ENCODE measurements around the gene ITPKB.
"Not testable (repeated sequence)": the region's sequence is repeated elsewhere in the genome, so short reads cannot be mapped to it uniquely, and the experiment has no call there.

ITPKB gene

DNA sequence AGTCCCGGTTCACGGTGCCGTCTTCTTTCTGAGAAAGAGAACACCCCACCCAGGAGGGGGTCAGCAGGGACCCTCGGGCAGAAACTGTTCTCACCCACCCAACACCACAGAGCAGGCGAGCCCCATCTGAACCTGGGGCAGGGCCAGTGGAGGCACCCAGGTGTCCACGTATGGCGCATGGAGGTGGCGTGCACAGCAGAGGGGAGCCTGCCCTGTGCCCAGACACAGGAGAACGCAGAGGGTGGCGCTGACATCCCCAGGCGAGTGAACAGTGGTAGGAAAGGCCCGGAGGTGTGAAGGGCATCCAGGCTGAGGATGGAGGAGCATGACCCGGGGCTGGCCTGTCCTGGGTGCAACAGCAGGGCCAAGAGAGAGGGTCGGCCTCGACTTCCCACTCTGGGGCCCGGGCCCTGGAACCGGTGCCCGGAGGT, 99.4 kb downstream of the ITPKB start:
- DNase-seq (ENCODE audit: insufficient read length, low spot score): no peak
- no peak for TF ChIP-seq POLR2A (IDR thresholded peaks at IDR 0.05; ENCODE audit: low read depth, low read length)
- no peak for TF ChIP-seq PAX5 (IDR thresholded peaks at IDR 0.05; ENCODE audit: insufficient read depth, low read length, severe bottlenecking)
- TF ChIP-seq POU2F2 (IDR thresholded peaks at IDR 0.05; ENCODE audit: low read depth, low read length): no peak
- TF ChIP-seq POLR2AphosphoS5 (IDR thresholded peaks at IDR 0.05; ENCODE audit: low read depth, low read length): no peak
- no peak for TF ChIP-seq SPI1 (IDR thresholded peaks at IDR 0.05; ENCODE audit: low read depth, low read length)
- no peak for TF ChIP-seq TAF1 (IDR thresholded peaks at IDR 0.05; ENCODE audit: low read depth, low read length)
- FAIRE-seq: no peak

DNA sequence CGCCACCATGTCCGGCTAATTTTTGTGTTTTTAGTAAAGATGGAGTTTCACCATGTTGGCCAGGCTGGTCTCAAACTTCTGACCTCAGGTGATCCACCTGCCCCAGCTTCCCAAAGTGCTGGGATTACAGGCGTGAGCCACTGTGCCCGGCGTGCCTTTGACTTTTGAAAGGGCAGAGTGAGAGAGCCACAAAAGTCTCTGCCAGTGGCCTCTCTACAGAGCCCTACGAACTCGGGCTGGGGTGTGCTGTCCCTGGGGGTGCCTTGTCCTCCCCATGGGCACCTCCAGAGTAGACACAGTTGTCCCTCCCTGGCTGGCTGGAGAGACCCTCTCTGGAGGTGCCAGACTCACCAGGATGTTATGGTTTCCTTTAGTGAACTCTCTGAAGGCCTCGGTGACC, 99.9 kb downstream of the ITPKB start:
- not testable (repeated sequence) for DNase-seq (ENCODE audit: insufficient read length, low spot score); FAIRE-seq

DNA sequence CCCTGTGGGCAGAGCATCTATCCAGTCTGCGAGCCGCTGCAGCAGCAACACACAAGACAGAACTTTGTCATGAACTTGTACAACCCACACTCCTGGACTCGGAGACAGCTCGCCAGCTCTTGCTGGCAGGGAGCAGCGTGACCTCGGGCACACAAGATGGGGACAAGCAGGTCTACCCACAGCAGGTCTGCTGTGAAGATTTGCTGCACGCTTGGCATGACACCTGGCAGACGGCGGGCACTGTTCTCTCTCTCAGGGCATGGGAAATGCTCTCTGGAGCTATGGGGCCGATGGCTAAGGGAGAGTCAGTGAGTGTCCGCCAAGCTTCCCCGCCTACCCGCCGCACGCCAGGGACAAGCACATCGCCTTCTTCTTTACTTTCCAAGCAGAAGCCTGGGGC, 100.5 kb downstream of the ITPKB start:
- TF ChIP-seq PAX5 (IDR thresholded peaks at IDR 0.05; ENCODE audit: insufficient read depth, low read length, severe bottlenecking) (no peak), POLR2A (IDR thresholded peaks at IDR 0.05; ENCODE audit: low read depth, low read length) (no peak), TAF1 (IDR thresholded peaks at IDR 0.05; ENCODE audit: low read depth, low read length) (no peak), POU2F2 (IDR thresholded peaks at IDR 0.05; ENCODE audit: low read depth, low read length) (no peak), POLR2AphosphoS5 (IDR thresholded peaks at IDR 0.05; ENCODE audit: low read depth, low read length) (no peak), SPI1 (IDR thresholded peaks at IDR 0.05; ENCODE audit: low read depth, low read length) (no peak)
- DNase-seq (ENCODE audit: insufficient read length, low spot score) (no peak), FAIRE-seq (no peak)

DNA sequence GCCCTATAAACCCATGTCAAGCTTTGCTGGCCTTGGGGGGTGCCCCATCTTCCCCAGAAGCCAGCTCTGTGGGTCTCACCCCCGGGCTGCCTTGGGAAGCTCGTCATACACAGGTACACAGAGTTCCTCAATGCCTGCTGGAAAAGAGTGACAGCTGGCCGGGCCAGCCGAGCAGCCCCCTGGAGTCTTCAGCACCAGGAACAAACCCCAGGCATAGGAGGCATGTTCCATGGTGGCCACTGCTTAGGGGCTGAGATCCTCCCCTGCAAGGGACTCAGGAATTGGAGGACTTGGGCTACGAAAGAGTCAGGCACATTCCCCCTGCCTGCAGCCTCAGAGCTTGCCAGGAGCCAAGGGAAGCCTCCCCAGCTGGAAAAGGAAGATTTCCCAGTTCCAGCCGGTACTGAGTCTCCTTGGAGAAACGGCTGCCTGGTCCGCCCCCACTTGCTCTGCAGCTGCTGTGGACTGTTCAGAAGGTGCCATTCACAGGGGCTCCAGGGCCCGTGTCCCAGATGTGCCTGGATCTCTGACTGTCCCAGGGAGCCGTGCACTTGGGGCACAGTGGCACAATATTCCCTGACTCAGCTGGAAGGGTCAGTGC, 101.0 kb downstream of the ITPKB start:
- FAIRE-seq: no peak
- no peak for DNase-seq (ENCODE audit: insufficient read length, low spot score)
- TF ChIP-seq TAF1 (IDR thresholded peaks at IDR 0.05; ENCODE audit: low read depth, low read length): no peak
- TF ChIP-seq PAX5 (IDR thresholded peaks at IDR 0.05; ENCODE audit: insufficient read depth, low read length, severe bottlenecking): no peak
- TF ChIP-seq SPI1 (IDR thresholded peaks at IDR 0.05; ENCODE audit: low read depth, low read length): no peak
- TF ChIP-seq POLR2A (IDR thresholded peaks at IDR 0.05; ENCODE audit: low read depth, low read length): no peak
- no peak for TF ChIP-seq POU2F2 (IDR thresholded peaks at IDR 0.05; ENCODE audit: low read depth, low read length)
- no peak for TF ChIP-seq POLR2AphosphoS5 (IDR thresholded peaks at IDR 0.05; ENCODE audit: low read depth, low read length)

DNA sequence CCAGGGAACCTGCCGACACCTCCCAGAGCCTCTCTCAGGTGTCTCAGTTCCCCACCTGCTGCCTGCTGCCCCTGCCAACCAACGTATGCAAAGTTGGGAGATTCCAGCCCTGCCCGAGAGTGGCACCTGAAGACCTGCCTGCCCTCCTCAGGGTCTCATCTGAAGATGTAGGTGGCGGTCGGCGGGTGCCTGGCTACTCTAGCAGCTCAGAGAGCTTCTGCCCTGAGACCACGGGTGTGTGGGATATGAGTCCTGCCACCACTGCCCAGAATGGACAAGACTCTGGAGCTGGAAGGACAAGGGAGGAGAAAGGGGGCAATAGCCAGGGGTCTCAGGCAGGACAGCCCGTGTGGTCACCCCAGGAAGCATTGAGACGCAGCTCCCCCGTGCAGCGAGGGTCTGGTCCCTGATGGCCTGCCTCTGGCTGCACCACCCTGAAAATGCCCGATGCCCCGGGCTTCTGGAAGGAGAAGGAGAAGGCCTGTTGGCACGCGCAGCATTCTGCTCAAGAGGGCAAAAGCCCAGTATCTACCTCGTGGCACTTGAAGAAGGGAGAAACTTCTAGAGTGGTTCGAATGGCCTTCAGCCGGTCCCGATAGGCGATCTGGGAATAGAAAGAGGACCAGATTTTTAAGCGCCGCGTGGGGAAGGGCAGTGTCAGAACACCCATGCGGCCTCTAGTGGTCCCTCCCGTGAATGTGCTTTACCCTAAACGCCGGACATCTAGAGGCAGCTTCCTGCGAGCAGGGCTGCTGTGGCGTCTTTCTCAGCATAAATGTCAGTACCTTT, 101.7 kb downstream of the ITPKB start:
- DNase-seq (ENCODE audit: insufficient read length, low spot score) (no peak), FAIRE-seq (no peak)
- TF ChIP-seq SPI1 (IDR thresholded peaks at IDR 0.05; ENCODE audit: low read depth, low read length) (no peak), TAF1 (IDR thresholded peaks at IDR 0.05; ENCODE audit: low read depth, low read length) (no peak), PAX5 (IDR thresholded peaks at IDR 0.05; ENCODE audit: insufficient read depth, low read length, severe bottlenecking) (no peak), POU2F2 (IDR thresholded peaks at IDR 0.05; ENCODE audit: low read depth, low read length) (no peak), POLR2AphosphoS5 (IDR thresholded peaks at IDR 0.05; ENCODE audit: low read depth, low read length) (no peak), POLR2A (IDR thresholded peaks at IDR 0.05; ENCODE audit: low read depth, low read length) (no peak)

DNA sequence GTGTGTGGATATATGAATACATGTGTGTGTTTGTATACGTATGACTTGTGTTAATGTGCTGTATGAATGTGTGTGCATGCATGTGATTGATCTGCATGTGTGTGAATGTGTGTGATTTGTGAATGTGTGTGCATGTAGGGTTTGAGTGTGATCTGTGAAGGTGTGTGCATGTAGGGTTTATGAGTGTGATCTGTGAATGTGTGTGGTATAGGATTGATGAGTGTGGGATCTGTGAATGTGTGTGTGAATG, 102.3 kb downstream of the ITPKB start:
- FAIRE-seq: peak; percentile 23
- TF ChIP-seq POLR2AphosphoS5 (IDR thresholded peaks at IDR 0.05; ENCODE audit: low read depth, low read length) (no peak), SPI1 (IDR thresholded peaks at IDR 0.05; ENCODE audit: low read depth, low read length) (no peak)
- DNase-seq (ENCODE audit: insufficient read length, low spot score): no peak

DNA sequence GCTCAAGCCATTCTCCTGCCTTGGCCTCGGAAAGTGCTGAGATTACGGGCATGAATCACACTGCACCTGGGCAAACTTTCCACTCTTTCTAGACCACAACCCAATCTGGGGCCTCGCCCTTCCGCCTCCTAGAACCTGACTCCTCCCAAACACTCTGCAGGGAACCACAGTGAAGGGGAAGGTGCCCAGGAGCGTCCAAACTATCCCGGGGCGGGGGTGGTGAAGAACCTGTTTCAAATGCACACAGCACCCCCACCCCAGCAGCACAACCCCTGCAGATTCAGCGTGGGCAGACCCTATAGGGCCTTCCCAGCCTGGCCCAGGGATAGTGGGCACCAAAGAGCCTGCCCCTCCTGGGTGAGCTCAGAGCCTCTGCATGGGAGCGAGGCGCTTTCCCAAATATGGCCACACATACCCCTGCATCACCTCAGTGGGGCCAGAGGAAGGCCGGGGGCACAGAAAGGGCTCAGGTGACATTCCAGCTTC, 103.6 kb downstream of the ITPKB start:
- DNase-seq (ENCODE audit: insufficient read length, low spot score) (no peak), FAIRE-seq (no peak)
- TF ChIP-seq POU2F2 (IDR thresholded peaks at IDR 0.05; ENCODE audit: low read depth, low read length) (no peak), POLR2AphosphoS5 (IDR thresholded peaks at IDR 0.05; ENCODE audit: low read depth, low read length) (no peak), TAF1 (IDR thresholded peaks at IDR 0.05; ENCODE audit: low read depth, low read length) (no peak), SPI1 (IDR thresholded peaks at IDR 0.05; ENCODE audit: low read depth, low read length) (no peak), POLR2A (IDR thresholded peaks at IDR 0.05; ENCODE audit: low read depth, low read length) (no peak), PAX5 (IDR thresholded peaks at IDR 0.05; ENCODE audit: insufficient read depth, low read length, severe bottlenecking) (no peak)

DNA sequence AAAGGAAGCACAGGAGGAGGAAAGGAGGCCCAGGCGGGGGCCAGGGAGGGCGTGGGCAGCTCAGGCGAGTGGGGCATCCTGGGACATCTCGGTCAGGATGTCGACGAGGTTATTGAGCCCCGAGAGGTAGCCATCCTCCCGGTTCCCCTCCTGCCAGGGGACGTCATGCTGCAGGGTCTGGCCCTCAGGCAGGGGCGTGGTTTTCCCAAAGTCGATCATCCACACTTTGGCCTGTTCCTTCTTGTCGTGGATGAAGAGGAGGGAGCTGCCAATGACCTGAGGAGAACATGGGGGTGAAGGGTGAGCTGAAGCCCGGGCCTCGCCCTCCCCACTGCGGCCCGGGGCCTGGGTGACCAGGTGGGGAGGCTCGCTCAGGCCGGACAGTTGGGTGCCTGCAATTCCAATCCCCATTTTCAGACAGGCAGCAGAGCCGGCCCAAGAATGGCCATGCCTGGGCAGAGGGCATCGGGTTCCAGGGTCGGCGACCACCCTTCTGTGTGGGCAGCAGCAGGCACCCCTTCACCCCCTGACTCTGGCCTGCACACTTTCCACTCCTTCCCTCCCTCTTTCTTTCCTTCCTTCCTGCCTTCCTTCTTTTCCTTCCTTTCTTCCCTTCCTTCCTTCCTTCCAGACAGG, 104.4 kb downstream of the ITPKB start:
- no peak for TF ChIP-seq POLR2A (IDR thresholded peaks at IDR 0.05; ENCODE audit: low read depth, low read length)
- no peak for TF ChIP-seq POLR2AphosphoS5 (IDR thresholded peaks at IDR 0.05; ENCODE audit: low read depth, low read length)
- no peak for TF ChIP-seq PAX5 (IDR thresholded peaks at IDR 0.05; ENCODE audit: insufficient read depth, low read length, severe bottlenecking)
- TF ChIP-seq TAF1 (IDR thresholded peaks at IDR 0.05; ENCODE audit: low read depth, low read length): no peak
- no peak for TF ChIP-seq POU2F2 (IDR thresholded peaks at IDR 0.05; ENCODE audit: low read depth, low read length)
- no peak for TF ChIP-seq SPI1 (IDR thresholded peaks at IDR 0.05; ENCODE audit: low read depth, low read length)
- FAIRE-seq: peak; percentile 55
- no peak for DNase-seq (ENCODE audit: insufficient read length, low spot score)

DNA sequence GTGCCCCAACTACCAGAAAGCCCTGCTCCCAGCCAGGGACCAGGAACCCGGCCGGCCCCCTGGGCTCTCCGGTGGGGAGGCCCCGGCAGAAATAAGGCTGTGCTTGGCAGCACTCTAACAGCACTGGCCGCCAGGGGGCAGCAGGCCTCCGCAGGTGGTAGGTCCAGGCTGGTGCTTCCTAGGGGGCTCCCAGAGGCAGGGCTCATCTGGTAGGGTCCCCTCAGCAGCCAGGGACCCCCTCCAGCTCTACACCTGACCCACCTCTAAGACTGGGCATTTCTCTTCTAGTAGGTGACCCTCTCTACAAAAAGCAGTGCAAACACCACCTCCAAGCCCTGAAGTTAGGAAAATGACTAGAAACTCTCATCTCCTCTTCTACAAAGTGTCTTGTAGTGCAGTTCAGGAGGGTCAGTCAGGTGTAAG, 104.9 kb downstream of the ITPKB start:
- FAIRE-seq: peak; percentile 93
- TF ChIP-seq SPI1 (IDR thresholded peaks at IDR 0.05; ENCODE audit: low read depth, low read length) (no peak), TAF1 (IDR thresholded peaks at IDR 0.05; ENCODE audit: low read depth, low read length) (no peak), POU2F2 (IDR thresholded peaks at IDR 0.05; ENCODE audit: low read depth, low read length) (no peak), POLR2A (IDR thresholded peaks at IDR 0.05; ENCODE audit: low read depth, low read length) (no peak)
- DNase-seq (ENCODE audit: insufficient read length, low spot score): peak; percentile 81

Measured in GM12891 (cell line).